Measurements from ENCODE around the gene SCP2. TPM values are rescaled to one million over a fixed set of nuclear protein-coding genes. Genes with fewer than 3 reads are reported as not detected.

The SCP2 gene
- total and polyA plus RNA-seq, 2 of the 4 experiments (the other 2 are of a cell fraction) = 70.4 to 83.1 TPM

GRCh38 chr1:53065391-53065790 is 138.3 kb downstream of the SCP2 start (continued):
- TF ChIP-seq POLR2A (IDR thresholded peaks at IDR 0.05; ENCODE audit: low read depth, low read length) = no peak
- TF ChIP-seq CHD1 (IDR thresholded peaks at IDR 0.05; ENCODE audit: low read depth, low read length) = no peak
- no peak for TF ChIP-seq BHLHE40 (IDR thresholded peaks at IDR 0.05; ENCODE audit: low read depth, low read length)

GRCh38 chr1:53066488-53066887 is 139.4 kb downstream of the SCP2 start:
- no TSS peak for BruUV-seq (replicated peaks)
- dilution Hi-C loops (cut with HindIII; ENCODE audit: low sequenced_read_pairs, unreplicated experiment) (no loop called here), in situ Hi-C loops (cut with MboI; ENCODE audit: low sequenced_read_pairs) (no loop called here), intact Hi-C loops (cut with micrococcal nuclease) (no loop called here)
- no peak overlapping the region for H3K27ac ChIP-seq (ENCODE audit: insufficient read depth, low read length)
- no peak overlapping the region for H3K56ac ChIP-seq (ENCODE audit: extremely low read depth, insufficient read depth, low read length)
- no CpG with 5 or more reads among the region's 6 CpGs for WGBS, 2 experiments (ENCODE audit: extremely low coverage in 2 of 2, insufficient read length in 1 of 2)
- H2AFZ ChIP-seq (replicated peaks; ENCODE audit: low read length, poor library complexity) = no peak overlapping the region
- ATAC-seq (ENCODE audit: low read depth) = no peak
- H3K14ac ChIP-seq (replicated peaks; ENCODE audit: low read depth, low read length) = no peak overlapping the region
- no peak overlapping the region for H3K18ac ChIP-seq (ENCODE audit: low read depth, low read length)
- ChIA-PET POLR2A (ENCODE audit: unreplicated experiment) (no interaction called here), CTCF (no interaction called here)
- no peaks in the 10 kb centered on the region for H3K9me3 ChIP-seq (ENCODE audit: control insufficient read depth, insufficient read depth, low read length)
- peaks cover 0 to 2% of the 10 kb centered on the region in 2 experiments; a peak in 1 of 4 replicates for H3K79me1 ChIP-seq (ENCODE audit: low read depth in 1 of 2, low read length in 2 of 2)
- no peaks in the 10 kb centered on the region for H4K20me1 ChIP-seq (ENCODE audit: insufficient read depth, low read length)
- peaks cover 5% of the 10 kb centered on the region for H3K4me1 ChIP-seq (ENCODE audit: control insufficient read depth, insufficient read depth, low read length)
- peaks cover 4% of the 10 kb centered on the region; the same call in 1 of the 2 replicates for H3K9me1 ChIP-seq (ENCODE audit: insufficient read depth, low read length)
- no peak overlapping the region for H2BK15ac ChIP-seq (ENCODE audit: low read depth, low read length)
- no peak overlapping the region for H4K5ac ChIP-seq (ENCODE audit: low read depth, low read length)
- H3K36me3 ChIP-seq (ENCODE audit: control insufficient read depth, insufficient read depth, low read length) = peaks cover 11% of the 10 kb centered on the region; the same call in 1 of the 2 replicates
- TF ChIP-seq FOS (IDR thresholded peaks at IDR 0.05; ENCODE audit: low read depth, low read length) (no peak), ELK1 (IDR thresholded peaks at IDR 0.05; ENCODE audit: borderline replicate concordance, low read depth, low read length) (no peak), RAD21 (IDR thresholded peaks at IDR 0.05; ENCODE audit: low read length) (no peak), CEBPB (IDR thresholded peaks at IDR 0.05; ENCODE audit: low read depth, low read length) (no peak), SMC3 (IDR thresholded peaks at IDR 0.05; ENCODE audit: low read depth, low read length) (no peak), USF2 (IDR thresholded peaks at IDR 0.05; ENCODE audit: low read depth, low read length) (no peak), MXI1 (IDR thresholded peaks at IDR 0.05; ENCODE audit: borderline replicate concordance, low read depth, low read length) (no peak)
- no peak overlapping the region for H3K23ac ChIP-seq (ENCODE audit: low read depth, low read length)
- no peak overlapping the region for H3K4ac ChIP-seq (ENCODE audit: low read depth, low read length)
- no peak overlapping the region for H4K91ac ChIP-seq (ENCODE audit: insufficient read depth, low read depth, low read length)
- no peak overlapping the region for H2AK5ac ChIP-seq (ENCODE audit: low read depth, low read length)
- H2BK120ac ChIP-seq (ENCODE audit: low read depth, low read length) = no peak overlapping the region
- H4K8ac ChIP-seq (ENCODE audit: low read depth in 2 of 2, low read length in 2 of 2) = no peak overlapping the region
- no peak overlapping the region for H3K9ac ChIP-seq (ENCODE audit: low read depth, low read length)
- no peak overlapping the region for H3K4me2 ChIP-seq (ENCODE audit: low read depth, low read length)
- no peak overlapping the region for H2BK5ac ChIP-seq (ENCODE audit: low read depth, low read length, poor library complexity, severe bottlenecking)
- DNase-seq = peak; percentile 25
- no peak overlapping the region for H2BK20ac ChIP-seq (ENCODE audit: low read depth, low read length)
- no peak overlapping the region for H3K4me3 ChIP-seq (ENCODE audit: insufficient read depth, low read depth, low read length)
- peaks cover 2% of the 10 kb centered on the region; the same call in 1 of the 2 replicates for H3K27me3 ChIP-seq (ENCODE audit: control insufficient read depth, insufficient read depth, low read length)
- no peak overlapping the region for H2AK9ac ChIP-seq (replicated peaks; ENCODE audit: low read depth, low read length, poor library complexity)
